Raji (cell line): Measurements from ENCODE around the gene GPATCH11.

Experiments
- POLR2A ChIP-seq: IDR thresholded peaks from 2 replicates; pipeline ENCODE4 v1.6.1; 2011; ENCODE audit warnings: low read depth, low read length, control low read depth; ENCODE audit not compliant: insufficient read depth

The GPATCH11 gene

GRCh38 chr2:37091873-37092272 lies 7.6 kb downstream of the GPATCH11 start:
- TF ChIP-seq POLR2A = no peak

- no peak for TF ChIP-seq POLR2A
These were observed 12.2 kb downstream of the GPATCH11 start for GRCh38 chr2:37096568-37096967.

DNA sequence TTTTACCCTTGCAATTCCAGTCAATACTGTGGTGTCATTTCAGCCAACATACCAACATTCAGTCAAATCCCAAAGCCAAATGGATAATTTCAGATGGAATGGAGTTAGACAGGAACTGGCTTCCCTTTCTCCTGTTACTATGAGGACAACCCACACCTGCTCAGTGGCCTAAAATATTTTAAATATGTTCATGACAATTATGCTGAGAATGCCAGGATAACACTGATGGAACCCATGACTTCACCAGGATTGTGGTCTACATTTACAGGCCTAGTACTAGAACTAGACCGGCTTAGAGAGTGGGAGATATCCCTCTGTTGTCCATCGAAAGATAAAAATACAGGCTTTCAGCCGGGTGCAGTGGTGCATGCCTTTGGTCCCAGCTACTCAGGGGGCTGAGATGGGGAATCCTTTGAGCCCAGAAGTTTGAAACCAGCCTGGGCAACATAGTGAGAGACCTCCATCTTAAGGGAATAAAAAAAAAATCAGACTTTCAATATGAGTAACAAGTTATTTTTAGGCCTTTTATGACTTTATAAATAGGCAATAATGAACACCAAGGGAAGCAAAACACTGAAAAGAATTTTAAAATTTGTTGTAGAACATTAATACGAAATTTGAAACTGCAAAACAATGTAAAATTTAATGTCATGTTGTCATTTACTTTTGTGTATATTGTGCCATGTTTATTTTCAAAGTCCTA lies 14.2 kb downstream of the GPATCH11 start:
- TF ChIP-seq POLR2A = no peak

- TF ChIP-seq POLR2A = no peak
These were observed 15.7 kb downstream of the GPATCH11 start for GRCh38 chr2:37100054-37100453.

- TF ChIP-seq POLR2A = no peak
These were observed 18.3 kb downstream of the GPATCH11 start for GRCh38 chr2:37102588-37102987.

- TF ChIP-seq POLR2A = no peak
These were observed 19.9 kb downstream of the GPATCH11 start for GRCh38 chr2:37104178-37104577.

DNA sequence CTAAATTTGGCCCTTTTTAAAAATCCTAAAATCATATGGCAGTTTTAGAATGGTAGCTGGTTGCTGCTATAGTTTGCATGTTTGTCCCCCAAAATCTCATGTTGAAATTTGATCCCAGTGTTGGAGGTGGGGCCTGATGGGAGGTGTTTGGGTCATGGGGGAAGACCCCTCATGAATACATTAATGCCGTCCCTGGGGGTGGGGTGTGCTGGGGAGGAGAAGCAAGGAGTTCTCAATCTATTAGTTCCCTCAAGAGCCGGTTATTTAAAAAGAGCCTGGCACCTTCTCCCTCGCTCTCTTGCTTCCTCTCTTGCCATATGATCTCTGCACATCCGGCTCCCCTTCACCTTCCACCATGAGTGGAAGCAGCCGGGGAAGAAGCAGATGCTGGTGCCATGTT lies 20.8 kb downstream of the GPATCH11 start:
- TF ChIP-seq POLR2A = no peak

DNA sequence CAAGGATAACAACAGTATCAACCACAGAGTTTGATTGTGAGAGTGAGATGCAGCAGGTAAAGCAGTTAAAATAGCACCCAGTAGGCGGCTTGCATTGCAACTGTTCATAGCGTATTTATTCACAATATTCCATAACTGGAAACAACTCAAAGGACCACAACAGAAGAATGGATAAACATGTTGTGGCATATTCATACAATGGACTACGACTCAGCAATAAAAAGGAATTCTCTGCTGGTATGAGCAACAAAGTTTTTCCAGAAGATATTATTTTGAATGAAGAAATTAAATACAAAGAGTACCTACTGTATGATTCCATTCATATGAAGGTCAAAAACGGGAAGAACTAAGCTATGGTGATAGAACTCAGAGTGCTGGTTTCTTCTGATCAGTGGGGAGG lies 25.2 kb downstream of the GPATCH11 start:
- TF ChIP-seq POLR2A = no peak

- TF ChIP-seq POLR2A = no peak
These were observed 26.2 kb downstream of the GPATCH11 start for GRCh38 chr2:37110306-37111212.

DNA sequence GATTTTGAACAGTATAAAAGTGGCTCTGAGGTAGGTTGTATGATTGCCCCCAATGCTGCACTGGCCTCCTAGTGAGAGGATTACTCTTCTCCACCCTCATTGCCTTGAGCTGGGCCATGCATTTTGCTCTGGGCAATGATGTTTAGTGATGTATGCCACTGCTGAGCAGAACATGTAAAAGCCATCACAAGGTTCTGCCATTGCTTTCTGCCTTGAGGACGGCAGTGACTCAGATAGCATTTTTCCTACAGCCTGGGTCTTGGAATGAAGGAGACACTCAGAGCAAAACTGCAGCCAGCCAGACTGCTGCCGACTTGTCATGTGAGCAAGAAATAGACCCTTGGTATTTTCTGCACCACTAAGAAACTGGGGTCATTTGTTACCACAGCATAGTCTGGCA lies 27.6 kb downstream of the GPATCH11 start:
- no peak for TF ChIP-seq POLR2A

DNA sequence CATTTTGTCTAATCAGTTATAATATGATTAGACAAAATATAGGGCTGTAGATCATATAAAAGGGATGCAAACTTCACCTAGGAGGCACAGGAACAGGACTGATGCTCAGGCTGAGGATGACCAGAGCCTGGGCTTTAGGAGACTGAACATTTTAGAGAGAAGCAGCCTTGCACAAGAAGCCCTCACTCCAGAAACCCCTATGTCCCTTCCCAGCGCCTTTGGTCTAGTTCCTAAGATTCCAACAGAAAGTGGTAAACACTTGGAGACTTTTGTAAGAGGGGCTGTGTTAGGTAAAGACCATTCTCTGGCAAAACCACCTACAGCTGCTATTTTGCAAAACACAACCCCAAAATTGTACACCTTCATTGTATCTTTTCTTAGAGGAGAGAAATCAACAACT lies 33.2 kb downstream of the GPATCH11 start:
- no peak for TF ChIP-seq POLR2A

DNA sequence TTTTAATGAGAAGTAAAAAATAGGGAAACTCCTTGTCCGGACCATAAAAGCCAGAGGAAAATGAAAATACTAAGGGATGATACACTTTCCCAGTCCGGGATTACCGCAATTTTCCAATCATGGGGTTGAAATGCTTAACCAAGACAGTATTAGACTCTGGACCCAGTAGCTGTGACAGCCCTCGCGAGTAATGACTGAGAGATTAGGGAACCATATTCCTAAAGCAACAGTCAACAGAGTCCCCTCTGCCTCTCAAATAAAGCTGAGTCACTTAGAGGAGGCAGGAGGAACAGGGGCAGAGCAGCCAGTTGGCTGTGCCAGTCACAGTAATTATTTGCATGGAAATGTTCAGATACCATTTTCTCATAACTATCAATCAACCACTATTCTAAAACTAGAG lies 34.8 kb downstream of the GPATCH11 start:
- no peak for TF ChIP-seq POLR2A

DNA sequence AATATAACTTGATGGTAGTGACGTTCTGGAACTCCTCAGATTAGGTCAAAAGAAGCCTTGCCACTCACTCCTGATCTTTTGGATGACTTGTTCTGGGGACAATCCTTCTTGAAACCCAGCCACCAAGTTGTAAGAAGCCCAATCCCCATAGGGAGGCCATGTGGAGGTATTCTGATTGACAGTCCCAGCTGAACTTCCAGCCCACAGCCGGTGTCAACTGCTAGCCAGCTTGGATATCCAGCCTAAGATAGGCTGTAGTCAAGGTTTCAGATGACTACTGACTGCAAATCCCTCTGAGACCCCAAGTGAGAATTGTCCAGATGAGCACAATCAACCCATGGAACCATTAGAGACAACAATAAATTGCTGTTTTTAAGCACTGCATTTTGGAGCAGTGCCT lies 41.1 kb downstream of the GPATCH11 start:
- no peak for TF ChIP-seq POLR2A

- no peak for TF ChIP-seq POLR2A
These were observed 48.6 kb downstream of the GPATCH11 start for GRCh38 chr2:37132914-37133313.

DNA sequence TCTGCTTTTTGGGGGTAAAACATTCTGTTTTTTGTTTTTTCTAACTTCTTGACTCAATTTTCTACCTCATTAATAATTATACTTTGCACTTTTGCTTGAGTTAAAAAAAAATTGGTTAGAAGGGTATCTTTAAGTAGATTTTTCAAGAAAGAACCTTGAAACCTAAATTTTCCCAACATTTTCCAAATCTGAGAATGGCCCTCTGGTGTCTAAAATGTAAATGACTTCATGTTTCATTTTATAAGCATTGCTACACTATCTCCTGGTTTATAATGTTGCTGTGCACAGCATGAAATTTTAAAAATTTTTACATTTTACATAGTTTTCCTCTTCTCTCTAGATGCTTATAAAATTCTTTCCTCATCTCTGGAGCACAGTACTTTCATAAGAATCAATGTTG lies 58.2 kb downstream of the GPATCH11 start:
- no peak for TF ChIP-seq POLR2A

GRCh38 chr2:37143974-37144373 lies 59.7 kb downstream of the GPATCH11 start:
- no peak for TF ChIP-seq POLR2A

DNA sequence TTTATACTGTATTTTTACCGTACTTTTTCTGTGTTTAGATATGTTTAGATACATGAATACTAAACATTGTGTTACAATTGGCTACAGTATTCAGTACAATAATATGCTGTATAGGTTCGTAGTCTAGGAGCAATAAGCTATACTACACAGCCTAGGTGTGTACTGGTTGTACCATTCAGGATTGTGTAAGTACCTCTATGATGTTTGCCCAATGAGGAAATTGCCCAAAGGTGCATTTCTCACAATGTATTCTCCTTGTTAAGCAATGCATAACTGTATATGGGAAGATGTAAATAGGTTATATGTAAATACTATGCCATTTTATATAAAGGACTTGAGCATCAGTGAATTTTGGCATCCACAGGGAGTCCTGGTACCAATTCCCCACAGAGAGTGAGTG lies 61.7 kb downstream of the GPATCH11 start:
- TF ChIP-seq POLR2A = no peak

- TF ChIP-seq POLR2A = no peak
These were observed 64.0 kb downstream of the GPATCH11 start for GRCh38 chr2:37148325-37148724.
